HG02943 (cell line): ENCODE measurements around the gene ITGA8.
"Not testable (repeated sequence)": the region's sequence is repeated elsewhere in the genome, so short reads cannot be mapped to it uniquely, and the experiment has no call there.

Source experiments
- ATAC-seq: cut with Tn5 transposase; IDR thresholded peaks from one replicate; pipeline ENCODE4 v1.9.1; 2021; ENCODE audit warnings: mild to moderate bottlenecking, low read depth, moderate library complexity; ENCODE audit not compliant: unreplicated experiment

ITGA8 gene

DNA sequence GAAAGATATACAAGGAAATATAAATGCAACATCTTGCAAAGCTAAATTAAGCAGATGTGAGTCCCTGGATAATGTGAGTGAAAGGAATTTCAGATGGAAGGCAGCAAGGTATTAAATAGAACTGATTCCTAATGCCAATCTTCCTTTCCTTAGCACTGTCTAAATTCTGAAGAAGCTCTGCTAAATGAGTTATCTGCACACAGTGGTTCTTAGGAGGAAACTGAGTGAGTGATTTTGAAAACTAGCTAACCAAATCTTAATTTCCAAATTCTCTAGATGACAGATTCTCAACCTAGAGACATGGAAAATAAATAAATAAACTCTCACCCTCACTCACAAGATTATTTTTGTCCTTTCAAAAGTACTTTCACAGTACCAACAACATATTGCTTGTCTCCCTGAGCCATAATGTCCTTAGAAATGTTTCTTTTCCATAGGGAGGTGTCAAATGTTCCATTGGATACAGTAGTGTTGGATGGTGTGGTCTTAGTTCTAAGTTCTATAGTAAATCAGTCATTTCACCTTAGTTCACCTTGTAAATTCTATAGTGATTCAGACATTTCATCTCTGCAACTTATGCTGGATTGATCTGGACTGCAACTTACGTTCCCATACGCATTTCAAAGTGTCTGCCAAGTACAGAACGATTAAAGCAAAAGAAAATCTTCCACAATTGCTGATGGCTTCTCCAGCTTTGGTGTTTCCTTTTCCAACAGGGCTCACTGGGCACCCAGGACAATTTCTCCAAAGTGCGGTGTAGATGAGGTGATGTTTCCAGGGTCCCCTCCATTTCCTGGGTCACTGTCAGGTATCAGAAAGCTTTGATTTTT lies 203.3 kb downstream of the ITGA8 start:
- ATAC-seq, result no peak

DNA sequence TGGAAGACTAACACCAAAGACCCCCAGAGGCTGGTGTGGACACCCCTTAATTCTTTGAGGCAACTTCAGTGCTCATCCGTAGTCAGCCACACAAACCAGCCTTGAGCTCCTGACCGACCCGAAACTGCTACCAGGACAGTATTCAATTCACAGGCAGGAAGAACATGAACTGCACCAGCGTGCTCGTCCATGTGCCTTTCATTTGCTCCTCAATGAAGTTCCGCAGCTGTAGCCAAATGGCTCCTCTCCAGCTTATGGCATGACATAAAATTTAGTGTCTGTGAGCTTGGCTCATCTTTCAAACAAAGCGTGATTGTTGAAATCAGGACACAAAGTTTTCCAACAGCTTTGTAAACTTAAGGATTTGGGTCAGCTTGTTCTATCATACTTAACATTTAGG lies 204.5 kb downstream of the ITGA8 start:
- no peak for ATAC-seq

DNA sequence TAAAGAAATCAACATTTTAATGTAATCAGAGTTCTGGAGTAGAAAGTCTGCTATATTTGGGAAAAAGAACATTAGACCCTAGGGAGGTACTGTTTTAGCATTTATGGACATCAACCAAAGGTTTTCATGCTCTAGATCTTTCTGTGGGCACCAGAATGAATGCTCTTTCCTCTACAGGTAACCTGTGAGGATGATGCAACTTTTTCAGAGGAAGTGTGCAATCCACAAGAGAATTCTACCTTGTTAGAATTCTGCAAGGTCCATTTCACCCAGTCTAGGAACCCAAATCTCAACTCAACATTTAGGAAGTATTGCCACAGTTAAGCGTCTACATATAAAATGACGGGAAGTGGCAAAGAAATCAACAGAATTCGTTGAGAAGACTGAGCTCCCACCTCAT lies 208.8 kb downstream of the ITGA8 start:
- ATAC-seq, result no peak

DNA sequence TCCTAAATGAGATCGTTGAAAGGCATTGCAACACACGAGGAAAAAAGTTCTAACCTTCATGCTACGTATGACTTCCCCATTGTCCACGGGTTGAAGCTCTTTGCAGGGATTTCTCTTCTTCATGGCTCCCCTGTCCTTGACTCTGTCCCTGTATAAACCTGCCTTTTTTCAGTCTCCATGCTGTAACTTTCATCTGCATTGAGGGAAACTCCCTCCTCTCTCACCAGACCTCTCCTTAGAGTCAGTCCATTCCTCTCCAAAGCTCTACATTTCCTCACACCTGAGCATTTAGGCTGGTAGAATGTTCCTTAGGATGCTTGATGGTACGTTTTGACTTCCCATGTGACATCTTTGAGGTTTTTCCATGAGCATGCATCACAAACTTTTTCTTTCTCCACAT lies 214.4 kb downstream of the ITGA8 start:
- ATAC-seq, result no peak

DNA sequence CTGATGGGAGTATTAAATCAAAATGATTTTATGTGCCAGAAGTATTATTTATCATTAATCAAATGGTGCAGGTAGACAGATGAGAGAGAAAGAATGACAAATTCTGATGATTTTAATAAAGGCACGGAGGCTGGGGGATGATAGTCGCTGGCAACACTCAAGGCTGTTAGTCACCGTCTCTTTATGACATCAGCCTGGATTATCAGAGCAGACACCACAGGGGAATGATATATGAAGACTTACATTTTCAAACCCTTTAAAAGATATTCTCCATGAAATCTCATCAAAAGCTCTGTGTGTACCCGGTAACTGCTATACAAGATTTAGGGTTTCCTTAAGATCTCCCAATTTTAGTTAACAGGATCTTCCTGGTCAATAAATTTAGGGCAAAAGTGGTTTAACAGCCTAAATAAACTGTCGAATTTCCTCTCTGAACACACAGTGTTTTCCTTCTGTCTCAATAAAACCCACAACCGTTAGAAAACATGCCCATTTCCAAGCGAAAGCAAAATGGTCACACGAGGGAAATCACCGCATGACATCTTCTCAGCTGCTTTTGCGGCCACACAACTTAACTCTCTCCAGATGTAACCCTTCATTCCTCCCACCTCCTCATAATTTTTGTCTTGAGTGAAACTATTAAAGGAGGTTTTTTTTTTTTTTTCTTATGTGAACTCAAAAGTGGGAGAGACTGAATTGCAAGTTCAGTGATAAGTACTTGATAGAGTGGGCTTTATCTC lies 215.5 kb downstream of the ITGA8 start:
- ATAC-seq, result no peak

DNA sequence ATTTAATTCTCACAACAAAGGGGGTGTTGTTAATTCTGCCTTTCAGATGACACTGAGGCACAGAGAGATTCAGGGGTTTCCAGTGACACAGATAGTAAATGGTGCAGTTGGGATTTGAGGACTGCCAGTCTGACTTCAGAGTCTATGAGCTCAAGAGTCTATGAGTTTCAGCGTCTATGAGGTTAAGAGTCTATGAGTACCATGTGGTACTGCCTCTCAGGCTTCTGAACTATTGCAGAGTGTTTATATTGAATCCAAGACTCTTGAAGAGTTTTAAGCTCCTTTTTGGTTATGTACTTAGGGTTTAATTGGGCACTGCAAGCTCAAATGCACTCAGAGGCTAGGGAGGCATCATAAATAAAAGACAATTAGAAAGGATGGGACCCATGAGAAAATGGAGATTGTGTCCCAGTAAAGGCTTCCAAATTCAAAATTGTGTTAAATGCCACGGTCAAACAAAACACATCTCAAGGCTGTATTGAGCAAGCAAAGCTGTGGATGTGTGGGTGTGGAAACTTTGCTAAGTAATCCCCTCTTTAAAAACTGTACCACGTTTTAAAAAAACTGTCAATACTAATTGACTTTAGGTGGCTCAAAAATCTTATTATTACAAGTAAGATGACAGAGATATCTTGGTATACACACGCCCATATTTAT lies 224.7 kb downstream of the ITGA8 start:
- ATAC-seq, result no peak

DNA sequence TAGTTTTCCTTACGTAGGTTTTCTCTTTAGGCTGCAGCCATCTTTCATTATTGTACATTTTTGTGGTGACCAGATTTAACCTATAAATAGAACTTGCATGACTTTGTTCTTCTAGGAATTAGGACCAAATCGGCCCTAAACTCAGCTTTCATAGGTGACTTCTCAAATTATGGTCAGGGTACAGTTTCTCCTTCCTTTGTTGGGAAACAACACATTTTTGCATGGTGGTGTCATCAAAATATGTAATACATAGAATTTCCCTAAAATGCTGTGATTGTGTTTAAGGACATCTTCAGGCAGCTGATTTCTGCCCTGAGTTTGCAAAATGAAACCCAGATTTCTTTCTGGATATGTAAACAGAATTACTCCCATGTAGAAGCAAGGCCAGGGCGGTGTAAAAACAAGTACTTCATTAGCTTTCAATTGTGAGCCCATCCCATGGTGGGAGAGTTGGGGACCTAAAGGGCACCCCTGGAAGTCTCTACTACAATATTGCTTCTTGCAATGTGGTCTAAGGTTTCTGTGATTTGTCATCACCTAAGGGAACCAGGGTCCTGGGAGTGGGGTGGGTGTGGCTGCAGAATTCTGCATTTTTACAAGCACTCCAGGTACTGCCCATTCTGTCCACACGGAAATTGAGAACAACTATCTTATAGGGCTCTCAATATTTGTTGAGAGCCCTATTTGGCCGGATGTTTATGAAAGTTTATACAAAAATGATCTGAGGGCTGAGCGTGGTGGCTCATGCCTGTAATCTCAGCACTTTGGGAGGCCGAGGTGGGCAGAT lies 227.7 kb downstream of the ITGA8 start:
- ATAC-seq, result no peak

DNA sequence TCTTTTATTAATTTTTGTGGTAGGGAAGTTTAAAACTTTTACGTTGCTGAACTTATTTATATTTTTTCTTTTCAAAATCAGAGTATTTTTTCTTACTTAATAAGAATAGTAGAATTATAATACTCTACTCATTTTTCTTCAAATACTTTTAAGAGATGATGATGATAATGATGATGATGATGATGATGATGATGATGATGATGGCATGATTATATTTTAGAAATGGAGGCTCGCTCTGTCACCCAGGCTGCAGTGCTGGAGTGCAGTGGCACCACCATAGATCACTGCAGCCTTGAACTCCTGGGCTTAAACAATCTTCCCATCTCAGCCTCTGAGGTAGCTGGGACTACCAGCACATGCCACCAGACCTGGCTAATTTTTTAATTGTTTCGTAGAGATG lies 230.3 kb downstream of the ITGA8 start:
- no peak for ATAC-seq

DNA sequence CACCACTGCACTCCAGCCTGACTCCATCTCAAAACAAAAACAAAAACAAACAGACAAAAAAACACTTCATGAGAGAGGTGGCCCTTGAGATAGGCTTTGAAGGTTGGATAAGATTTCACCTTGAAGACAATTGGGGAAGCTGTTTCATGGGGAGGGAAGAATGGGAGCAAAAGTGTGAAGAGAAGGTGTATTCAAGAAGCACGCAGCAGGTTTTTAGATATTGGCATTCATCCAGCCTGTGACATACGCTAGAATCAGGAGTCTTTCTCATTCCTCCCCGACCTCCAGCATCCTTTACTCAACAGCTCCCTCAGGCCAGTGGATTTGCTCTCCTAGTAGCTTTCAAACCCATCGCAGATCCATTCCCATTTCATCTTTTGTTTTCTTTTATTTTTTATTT lies 232.3 kb downstream of the ITGA8 start:
- no peak for ATAC-seq

DNA sequence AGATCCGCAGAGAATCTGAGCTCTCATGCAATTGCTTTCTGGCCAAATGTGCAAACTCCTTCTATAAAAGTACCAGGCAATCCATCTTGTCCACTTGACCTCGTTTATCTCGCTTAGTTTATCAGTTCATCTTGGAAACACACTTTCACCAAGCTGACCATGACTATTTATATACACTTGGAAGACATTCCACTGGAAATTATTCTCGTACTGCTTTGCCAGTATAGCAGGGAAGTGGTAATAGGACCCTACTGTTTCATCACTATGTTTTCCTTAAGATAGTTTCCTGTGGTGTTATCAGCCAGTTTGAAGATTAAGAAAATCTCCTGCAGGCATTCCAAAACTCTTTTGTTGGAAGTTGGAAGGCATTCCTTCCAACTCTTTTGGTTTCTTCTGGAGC lies 233.3 kb downstream of the ITGA8 start:
- no peak for ATAC-seq

DNA sequence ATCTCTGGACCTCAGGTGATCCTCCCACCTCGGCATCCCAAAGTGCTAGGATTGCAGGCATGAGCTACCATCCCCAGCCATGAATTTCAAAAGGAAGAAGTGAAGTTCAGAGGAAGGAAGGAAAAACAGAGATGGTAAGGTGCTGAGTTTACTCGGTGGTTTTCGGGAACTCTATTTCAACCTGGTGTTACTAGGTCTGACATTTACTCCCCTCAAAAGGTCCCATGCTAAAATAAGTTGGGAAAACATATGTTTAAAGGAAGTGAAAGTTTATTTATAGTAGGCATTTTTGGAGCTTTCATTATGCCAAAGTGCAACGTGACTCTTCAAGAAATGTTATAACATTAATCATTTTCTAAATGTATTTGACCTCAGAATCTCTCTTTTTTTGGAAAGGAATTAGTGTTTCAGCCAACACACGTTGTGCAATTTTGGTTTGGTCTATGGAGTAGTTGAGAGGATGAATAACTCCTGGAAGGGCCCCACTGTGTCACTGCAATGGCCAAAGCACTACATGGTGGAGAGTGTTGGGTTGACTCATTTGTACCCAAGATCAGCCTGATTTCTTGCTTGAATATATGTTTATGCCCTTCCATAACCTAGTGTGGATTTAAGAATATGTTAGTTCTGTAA lies 233.9 kb downstream of the ITGA8 start:
- no peak for ATAC-seq

DNA sequence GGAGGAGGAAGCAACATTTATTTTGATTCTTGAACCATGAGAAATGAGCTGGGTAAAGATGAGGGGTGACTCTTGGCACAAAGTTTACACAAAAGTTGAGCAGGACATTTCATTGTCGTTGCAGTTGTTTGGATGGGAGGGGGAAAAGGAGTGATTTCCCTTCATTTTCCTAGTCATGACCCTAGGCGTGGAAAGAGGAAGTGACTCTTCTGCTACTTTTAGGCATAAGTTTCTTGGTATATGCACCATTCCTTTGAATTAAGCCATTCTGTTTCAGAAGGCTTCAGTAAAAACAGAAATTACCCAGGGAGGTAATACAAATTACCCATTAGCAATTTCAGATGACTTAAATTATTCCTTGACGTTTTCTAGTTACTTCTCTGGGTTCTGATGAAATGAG lies 234.7 kb downstream of the ITGA8 start:
- ATAC-seq, result no peak

DNA sequence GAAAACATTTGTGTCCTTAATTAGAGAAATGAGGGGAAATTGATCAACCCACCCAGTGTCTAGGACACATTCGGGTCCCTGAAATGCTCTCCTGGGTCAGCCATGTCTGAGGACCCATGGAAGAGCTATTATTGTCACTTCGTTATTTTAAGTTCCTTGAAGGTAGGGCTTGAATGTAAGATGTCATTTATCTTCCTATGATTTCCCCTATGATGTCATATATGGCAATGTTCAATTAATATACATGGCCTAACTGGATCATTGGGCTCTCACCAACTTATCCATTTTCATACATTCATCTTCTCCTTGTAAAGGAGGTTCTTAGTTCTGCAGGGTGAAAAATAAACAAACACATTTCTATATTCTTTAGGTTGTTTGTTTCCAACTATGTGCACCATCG lies 235.6 kb downstream of the ITGA8 start:
- no peak for ATAC-seq

DNA sequence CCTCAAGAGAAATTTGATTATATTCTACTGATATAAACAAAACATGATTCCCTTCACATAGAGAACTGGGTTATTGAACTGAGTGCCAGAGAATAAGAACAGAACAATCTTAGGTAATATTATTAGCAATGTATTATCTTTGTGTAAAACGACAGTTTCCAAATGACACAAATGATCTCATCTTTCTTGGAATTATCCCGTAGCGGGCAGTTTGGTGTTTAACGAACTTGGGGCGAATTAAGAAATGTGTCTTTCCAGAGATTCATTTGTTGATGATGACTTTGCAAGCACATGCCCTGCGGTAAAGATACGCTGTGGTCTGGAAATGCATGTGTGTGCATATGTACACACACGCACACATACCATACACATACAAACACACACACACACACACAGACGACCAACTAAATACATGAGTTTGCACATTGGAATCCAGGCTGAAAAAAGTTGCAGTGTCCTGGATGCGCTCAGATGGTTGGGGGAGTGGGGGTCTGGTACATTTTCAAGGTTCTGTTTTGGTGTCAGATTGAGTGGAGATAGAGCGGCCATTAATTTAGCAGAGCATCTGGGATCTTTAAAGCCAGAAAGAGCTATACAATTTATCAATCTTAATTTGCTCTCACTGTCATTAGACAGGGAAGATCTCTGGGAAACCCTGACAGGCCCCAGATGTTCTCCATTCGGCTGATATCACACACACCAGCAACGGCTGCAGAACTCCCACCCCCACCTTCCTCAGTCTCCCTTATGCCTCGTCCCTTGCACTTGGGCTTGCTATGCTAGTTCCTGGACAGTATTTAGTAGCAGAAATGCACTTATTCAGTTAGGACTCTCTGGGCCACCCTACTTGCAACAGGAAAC lies 236.3 kb downstream of the ITGA8 start:
- ATAC-seq, result no peak

DNA sequence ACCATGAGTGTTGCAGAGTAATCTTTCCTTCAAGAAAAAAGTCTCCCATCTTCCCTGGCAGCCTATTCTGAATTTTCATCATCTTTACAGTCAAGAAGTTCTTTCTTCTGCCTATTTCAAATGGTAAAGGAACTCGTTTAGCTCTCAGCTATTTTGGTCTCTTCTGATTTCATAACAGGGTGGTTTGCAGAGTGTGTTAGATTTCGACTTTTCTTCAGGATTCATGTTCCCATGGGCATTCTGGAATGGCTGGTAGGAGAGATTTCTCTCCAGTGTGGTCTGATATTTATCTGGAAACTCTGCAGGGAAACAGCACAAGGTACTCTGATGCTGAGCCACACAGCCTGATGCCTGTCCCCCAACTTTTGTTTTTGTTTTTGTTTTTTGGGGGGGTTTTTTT lies 237.6 kb downstream of the ITGA8 start:
- ATAC-seq, result no peak

DNA sequence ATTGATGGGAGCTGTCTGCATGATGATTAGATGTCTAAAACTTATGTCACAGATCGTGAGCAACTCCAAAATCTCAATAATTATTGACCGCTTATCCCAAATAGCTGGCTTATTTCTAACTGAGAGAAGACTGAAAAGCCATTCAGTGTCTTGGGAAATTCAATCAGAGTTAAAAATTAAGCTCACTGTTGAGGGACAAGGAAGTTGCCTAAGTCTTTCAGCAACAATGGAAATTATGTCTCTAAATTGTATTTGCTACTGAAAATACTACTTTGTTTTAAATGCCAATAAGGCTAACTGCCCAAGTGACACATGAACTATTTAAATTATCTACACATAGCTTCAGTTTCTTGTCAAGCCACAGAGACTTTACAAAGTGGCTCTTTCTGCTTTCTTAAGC lies 240.8 kb downstream of the ITGA8 start:
- no peak for ATAC-seq

DNA sequence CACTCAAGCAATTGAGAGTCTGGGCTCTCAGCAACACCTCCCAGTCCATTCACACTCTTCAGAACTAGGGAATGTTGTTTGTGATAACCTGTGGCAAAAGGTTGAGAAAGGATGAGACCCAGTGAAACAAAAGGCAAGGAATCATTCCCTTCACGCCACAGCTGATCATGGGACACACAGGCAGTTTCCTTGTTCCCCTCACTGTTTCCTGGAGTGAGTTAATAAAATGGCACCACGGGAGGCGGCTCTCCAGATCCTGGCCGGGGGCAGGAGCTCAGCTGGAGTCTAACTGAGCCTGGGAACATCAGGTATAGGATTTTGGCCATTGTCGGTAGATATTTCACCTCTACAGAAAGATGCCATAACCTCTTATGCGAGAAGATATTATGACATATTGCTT lies 241.3 kb downstream of the ITGA8 start:
- ATAC-seq, result no peak

DNA sequence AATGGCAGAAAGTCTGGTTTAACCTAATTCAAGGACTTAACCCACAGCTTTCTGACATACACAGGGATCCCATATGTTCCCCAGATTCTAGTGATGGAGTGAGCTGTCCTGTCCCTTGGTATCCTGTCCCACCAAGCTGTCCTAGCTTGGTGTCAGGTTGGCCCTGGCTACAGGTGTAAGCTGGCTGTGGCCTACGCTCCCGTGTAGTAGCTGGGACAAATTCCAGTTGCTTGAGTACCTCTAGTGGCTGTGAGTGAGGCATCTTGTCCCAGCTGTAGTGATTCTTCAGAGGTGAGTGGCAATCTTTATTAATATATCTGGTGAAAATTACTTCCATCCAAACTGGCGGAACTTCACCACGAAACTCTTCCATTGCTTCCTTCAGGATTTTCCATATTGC lies 243.4 kb downstream of the ITGA8 start:
- no peak for ATAC-seq

DNA sequence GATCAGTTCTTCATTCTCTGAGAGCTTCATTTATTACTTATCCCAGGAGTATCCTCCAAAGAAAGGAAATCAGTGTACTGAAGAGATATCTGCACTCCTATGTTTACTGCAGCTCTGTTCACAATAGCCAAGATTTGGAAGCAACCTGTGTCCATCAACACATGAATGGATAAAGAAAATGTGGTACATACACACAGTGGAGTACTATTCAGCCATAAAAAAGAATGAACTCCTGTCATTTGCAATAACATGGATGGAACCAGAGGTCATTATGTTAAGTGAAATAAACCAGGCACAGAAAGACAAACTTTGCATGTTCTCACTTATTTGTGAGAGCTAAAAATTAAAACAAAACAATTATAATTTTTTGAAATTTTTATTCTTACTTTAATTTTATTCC lies 244.3 kb downstream of the ITGA8 start:
- ATAC-seq, result not testable (repeated sequence)
